NCI-H1694 (cell line): ENCODE measurements around the gene GFPT1.
"Not testable (repeated sequence)": the region's sequence is repeated elsewhere in the genome, so short reads cannot be mapped to it uniquely, and the experiment has no call there.

Source experiments
- DNase-seq: peaks from one replicate; lab custom pipeline; 2025; lab: John Stamatoyannopoulos, UW

Gene GFPT1

GRCh38 chr2:69386789-69387734 lies at the start of gene GFPT1:
TSS of gene GFPT1 (minus strand) at chr2:69387227. CDS start at chr2:69387071, 156 bp downstream.
- DNase-seq, result peak; percentile 66

GRCh38 chr2:69436596-69436937 lies 49.5 kb upstream of the GFPT1 start:
- peak; percentile 44 for DNase-seq

- no peak for DNase-seq
Measured at GRCh38 chr2:69434753-69435152, 47.7 kb upstream of the GFPT1 start.

GRCh38 chr2:69429491-69430183 lies 42.6 kb upstream of the GFPT1 start:
- no peak for DNase-seq

GRCh38 chr2:69428981-69429380 lies 42.0 kb upstream of the GFPT1 start:
- DNase-seq, result no peak

GRCh38 chr2:69424419-69424818 lies 37.4 kb upstream of the GFPT1 start:
- no peak for DNase-seq

- DNase-seq, result no peak
Measured at GRCh38 chr2:69422198-69422597, 35.2 kb upstream of the GFPT1 start.

- DNase-seq, result not testable (repeated sequence)
Measured at GRCh38 chr2:69419111-69419510, 32.1 kb upstream of the GFPT1 start.

GRCh38 chr2:69416147-69416546 lies 29.1 kb upstream of the GFPT1 start:
- no peak for DNase-seq

- no peak for DNase-seq
Measured at GRCh38 chr2:69411120-69411519, 24.1 kb upstream of the GFPT1 start.

GRCh38 chr2:69405306-69405705 lies 18.3 kb upstream of the GFPT1 start:
- DNase-seq, result no peak

- DNase-seq, result no peak
Measured at GRCh38 chr2:69400121-69400520, 13.1 kb upstream of the GFPT1 start.

- DNase-seq, result no peak
Measured at GRCh38 chr2:69397234-69397633, 10.2 kb upstream of the GFPT1 start.

GRCh38 chr2:69395866-69396265 lies 8.8 kb upstream of the GFPT1 start:
- DNase-seq, result no peak

GRCh38 chr2:69393963-69394362 lies 6.9 kb upstream of the GFPT1 start:
- no peak for DNase-seq

- DNase-seq, result no peak
Measured at GRCh38 chr2:69390471-69390870, 3.4 kb upstream of the GFPT1 start.

GRCh38 chr2:69390001-69390400 lies 3.0 kb upstream of the GFPT1 start:
- no peak for DNase-seq

GRCh38 chr2:69389271-69389670 lies 2.2 kb upstream of the GFPT1 start:
- no peak for DNase-seq

GRCh38 chr2:69387770-69388481 lies 899 bp upstream of the GFPT1 start:
- no peak for DNase-seq

GRCh38 chr2:69386360-69386759 lies 667 bp downstream of the GFPT1 start:
- DNase-seq, result no peak

GRCh38 chr2:69385443-69386151 lies 1.4 kb downstream of the GFPT1 start:
- DNase-seq, result no peak

- DNase-seq, result no peak
Measured at GRCh38 chr2:69384618-69385081, 2.4 kb downstream of the GFPT1 start.
